Mucosa of rectum (tissue), 2 donors: Measurements from ENCODE around the gene RNF8.
"Not testable (repeated sequence)": the region's sequence is repeated elsewhere in the genome, so short reads cannot be mapped to it uniquely, and the experiment has no call there.

ENCODE experiments used
- H3K27ac ChIP-seq, 2 donors: one replicate each; pipeline ENCODE4 v1.7.0; 2013; ENCODE audit warnings: inconsistent platforms in 2 of 2, low read depth in 2 of 2, low read length in 2 of 2
- H3K27me3 ChIP-seq, 2 donors: one replicate each; pipeline ENCODE4 v1.7.0; 2013; ENCODE audit warnings: low read length in 2 of 2; ENCODE audit not compliant: control insufficient read depth in 2 of 2, insufficient read depth in 2 of 2
- H3K36me3 ChIP-seq, 2 donors: one replicate each; pipeline ENCODE4 v1.7.0; 2013; ENCODE audit warnings: low read length in 2 of 2; ENCODE audit not compliant: control insufficient read depth in 2 of 2, insufficient read depth in 2 of 2
- H3K4me1 ChIP-seq, 2 donors: one replicate each; pipeline ENCODE4 v1.7.0; 2013; ENCODE audit warnings: low read length in 2 of 2, mild to moderate bottlenecking in 1 of 2; ENCODE audit not compliant: control insufficient read depth in 2 of 2, insufficient read depth in 2 of 2
- H3K4me3 ChIP-seq, 2 donors: one replicate each; pipeline ENCODE4 v1.7.0; 2013; ENCODE audit warnings: low read length in 2 of 2
- H3K9ac ChIP-seq, 2 donors: one replicate each; pipeline ENCODE4 v1.7.0; 2013; ENCODE audit warnings: low read length in 2 of 2, low read depth in 1 of 2, mild to moderate bottlenecking in 1 of 2
- H3K9me3 ChIP-seq, 2 donors: one replicate each; pipeline ENCODE4 v1.7.0; 2013; ENCODE audit warnings: low read length in 2 of 2; ENCODE audit not compliant: control insufficient read depth in 2 of 2
- donor health status: healthy.
- donor health status: Normal muscosa, but diverticular disease.

The RNF8 gene

GRCh38 chr6:37353761-37354525, at the start of gene RNF8:
RNF8 (plus strand) TSS chr6:37353983; CDS start chr6:37354165, 182 bp downstream.
- Histone ChIP-seq H3K4me1 (peaks cover 4 to 5% of the 10 kb centered on the region in 2 donors), H3K27ac (peak within 1 kb of the TSS; percentile 3 to 9), H3K36me3 (no peaks in the 10 kb centered on the region), H3K9ac (peak within 1 kb of the TSS; percentile 68 to 74), H3K27me3 (no peaks in the 10 kb centered on the region), H3K4me3 (peak within 1 kb of the TSS; percentile 87 to 89), H3K9me3 (no peaks in the 10 kb centered on the region)

- Histone ChIP-seq H3K9ac (no peak overlapping the region), H3K4me3 (no peak overlapping the region), H3K27ac (no peak overlapping the region), H3K27me3 (no peaks in the 10 kb centered on the region), H3K9me3 (no peaks in the 10 kb centered on the region), H3K4me1 (no peaks in the 10 kb centered on the region), H3K36me3 (peaks cover 26 to 29% of the 10 kb centered on the region in 2 donors)
Observed at GRCh38 chr6:37304766-37305165, 49.0 kb upstream of the RNF8 start.

GRCh38 chr6:37305841-37306425, 47.9 kb upstream of the RNF8 start:
- Histone ChIP-seq H3K4me3 (no peak overlapping the region), H3K27ac (no peak overlapping the region), H3K36me3 (peaks cover 26 to 29% of the 10 kb centered on the region in 2 donors), H3K27me3 (no peaks in the 10 kb centered on the region), H3K9ac (no peak overlapping the region), H3K9me3 (no peaks in the 10 kb centered on the region), H3K4me1 (no peaks in the 10 kb centered on the region)

GRCh38 chr6:37306624-37307222, 47.1 kb upstream of the RNF8 start:
- no peak overlapping the region for H3K27ac ChIP-seq
- no peak overlapping the region for H3K9ac ChIP-seq
- no peaks in the 10 kb centered on the region for H3K4me1 ChIP-seq
- H3K9me3 ChIP-seq: no peaks in the 10 kb centered on the region
- H3K4me3 ChIP-seq: no peak overlapping the region
- H3K36me3 ChIP-seq: peaks cover 24 to 27% of the 10 kb centered on the region in 2 donors
- no peaks in the 10 kb centered on the region for H3K27me3 ChIP-seq

- H3K27me3 ChIP-seq, H3K9me3 ChIP-seq, H3K4me3 ChIP-seq, H3K9ac ChIP-seq, H3K4me1 ChIP-seq, H3K27ac ChIP-seq: not testable (repeated sequence)
- peaks cover 18 to 23% of the 10 kb centered on the region in 2 donors for H3K36me3 ChIP-seq
Observed at GRCh38 chr6:37307484-37307883, 46.3 kb upstream of the RNF8 start.

GRCh38 chr6:37308069-37308815, 45.5 kb upstream of the RNF8 start:
- no peak overlapping the region for H3K27ac ChIP-seq
- H3K4me3 ChIP-seq: no peak overlapping the region
- H3K4me1 ChIP-seq: no peaks in the 10 kb centered on the region
- H3K9me3 ChIP-seq: no peaks in the 10 kb centered on the region
- no peak overlapping the region for H3K9ac ChIP-seq
- peaks cover 11 to 23% of the 10 kb centered on the region in 2 donors for H3K36me3 ChIP-seq
- no peaks in the 10 kb centered on the region for H3K27me3 ChIP-seq

- H3K4me1 ChIP-seq: no peaks in the 10 kb centered on the region
- H3K9ac ChIP-seq: no peak overlapping the region
- H3K36me3 ChIP-seq: peaks cover 18 to 25% of the 10 kb centered on the region in 2 donors
- no peak overlapping the region for H3K27ac ChIP-seq
- H3K27me3 ChIP-seq: no peaks in the 10 kb centered on the region
- no peak overlapping the region for H3K4me3 ChIP-seq
- no peaks in the 10 kb centered on the region for H3K9me3 ChIP-seq
Observed at GRCh38 chr6:37309046-37309445, 44.7 kb upstream of the RNF8 start.

GRCh38 chr6:37309692-37310091, 44.1 kb upstream of the RNF8 start:
- Histone ChIP-seq H3K9ac (no peak overlapping the region), H3K27me3 (no peaks in the 10 kb centered on the region), H3K27ac (no peak overlapping the region), H3K4me1 (no peaks in the 10 kb centered on the region), H3K9me3 (no peaks in the 10 kb centered on the region), H3K36me3 (peaks cover 20 to 22% of the 10 kb centered on the region in 2 donors), H3K4me3 (no peak overlapping the region)

GRCh38 chr6:37310966-37311365, 42.8 kb upstream of the RNF8 start:
- Histone ChIP-seq H3K27me3 (no peaks in the 10 kb centered on the region), H3K9me3 (no peaks in the 10 kb centered on the region), H3K4me1 (no peaks in the 10 kb centered on the region), H3K9ac (no peak overlapping the region), H3K36me3 (peaks cover 17 to 26% of the 10 kb centered on the region in 2 donors), H3K4me3 (no peak overlapping the region), H3K27ac (no peak overlapping the region)
